ENCODE data around the gene STX10. TPM values are rescaled to one million over a fixed set of nuclear protein-coding genes. Genes with fewer than 3 reads are reported as not detected.
A peak's percentile ranks its signal among the peaks of the same experiment; 100 is the strongest.

Gene STX10
- total and polyA plus RNA-seq, 9 of the 15 experiments (the other 6 are each of a cell fraction or from before 2014, with no cell fraction given) = 0.51 to 66.3 (median 31.0) TPM

GRCh38 chr19:13164343-13165161 is 14.4 kb upstream of the STX10 start (continued):
- TF ChIP-seq SAFB (IDR thresholded peaks at IDR 0.05; ENCODE audit: borderline replicate concordance, low read depth, low read length) (no peak), TEAD1 (CRISPR knock-in tag; IDR thresholded peaks at IDR 0.05) (no peak), ZNF318 (IDR thresholded peaks at IDR 0.05; ENCODE audit: borderline replicate concordance in 1 of 2, low read depth in 1 of 2) (no peak), E2F5 (CRISPR knock-in tag; IDR thresholded peaks at IDR 0.05) (no peak), JUN (IDR thresholded peaks at IDR 0.05; ENCODE audit: borderline replicate concordance, low read depth, low read length) (0 out of 2 replicates have a peak, but pooled peaks have one; percentile 2), JUN (CRISPR knock-in tag; IDR thresholded peaks at IDR 0.05; ENCODE audit: borderline replicate concordance) (no peak), SP2 (IDR thresholded peaks at IDR 0.05; ENCODE audit: extremely low read depth, low read depth, low read length, poor library complexity, severe bottlenecking) (no peak), GATAD2B (IDR thresholded peaks at IDR 0.05; ENCODE audit: borderline replicate concordance) (peak; percentile 38; the same call in 1 of the 2 replicates), ZNF311 (CRISPR knock-in tag; IDR thresholded peaks at IDR 0.05) (no peak), NR2F6 (CRISPR knock-in tag; IDR thresholded peaks at IDR 0.05) (no peak), HMGN3 (IDR thresholded peaks at IDR 0.05; ENCODE audit: borderline replicate concordance, extremely low read depth, insufficient read length, low read depth, low read length) (no peak), ZNF77 (CRISPR knock-in tag; IDR thresholded peaks at IDR 0.05) (no peak), CHD1 (IDR thresholded peaks at IDR 0.05; ENCODE audit: low read length) (no peak), CREB1 (IDR thresholded peaks at IDR 0.05) (0 out of 2 replicates have a peak, but pooled peaks have one; percentile 19), CREB1 (CRISPR knock-in tag; IDR thresholded peaks at IDR 0.05) (no peak; the same call in 1 of the 2 replicates), RCOR1 (IDR thresholded peaks at IDR 0.05; ENCODE audit: borderline replicate concordance in 1 of 2, low read depth in 2 of 2, low read length in 2 of 2) (no peak), MECOM (CRISPR knock-in tag; IDR thresholded peaks at IDR 0.05) (no peak)

All from K562 (cell line).